HuH-7.5 (cell line): ENCODE data around the gene PCMT1.
"Not testable (repeated sequence)": the region's sequence is repeated elsewhere in the genome, so short reads cannot be mapped to it uniquely, and the experiment has no call there.

Experiments used
- DNase-seq: peaks from one replicate; pipeline ENCODE4 v3.0.0; 2011; ENCODE audit warnings: low spot score

Gene PCMT1

GRCh38 chr6:149750136-149750609 is 632 bp downstream of the PCMT1 start:
- peak; percentile 71 for DNase-seq

- DNase-seq = no peak
Measured at GRCh38 chr6:149751239-149751638, 1.7 kb downstream of the PCMT1 start.

GRCh38 chr6:149751920-149752319 is 2.4 kb downstream of the PCMT1 start:
- DNase-seq = not testable (repeated sequence)

GRCh38 chr6:149752600-149753373 is 3.2 kb downstream of the PCMT1 start:
- no peak for DNase-seq

GRCh38 chr6:149753374-149753637 is 3.8 kb downstream of the PCMT1 start:
- not testable (repeated sequence) for DNase-seq

- DNase-seq = no peak
Measured at GRCh38 chr6:149754548-149754947, 5.0 kb downstream of the PCMT1 start.

GRCh38 chr6:149755300-149756260 is 6.0 kb downstream of the PCMT1 start:
- no peak for DNase-seq

- DNase-seq = no peak
Measured at GRCh38 chr6:149756261-149756636, 6.7 kb downstream of the PCMT1 start.

- DNase-seq = no peak
Measured at GRCh38 chr6:149761438-149761837, 11.9 kb downstream of the PCMT1 start.

- no peak for DNase-seq
Measured at GRCh38 chr6:149763866-149764265, 14.3 kb downstream of the PCMT1 start.

GRCh38 chr6:149766156-149766769 is 16.7 kb downstream of the PCMT1 start:
- no peak for DNase-seq

GRCh38 chr6:149769676-149770075 is 20.1 kb downstream of the PCMT1 start:
- no peak for DNase-seq

- DNase-seq = no peak
Measured at GRCh38 chr6:149771185-149771584, 21.6 kb downstream of the PCMT1 start.

- no peak for DNase-seq
Measured at GRCh38 chr6:149771925-149772324, 22.4 kb downstream of the PCMT1 start.

- DNase-seq = no peak
Measured at GRCh38 chr6:149777624-149778023, 28.1 kb downstream of the PCMT1 start.

- no peak for DNase-seq
Measured at GRCh38 chr6:149779644-149779963, 30.1 kb downstream of the PCMT1 start.

GRCh38 chr6:149781715-149782114 is 32.2 kb downstream of the PCMT1 start:
- no peak for DNase-seq

GRCh38 chr6:149782337-149782736 is 32.8 kb downstream of the PCMT1 start:
- DNase-seq = no peak

GRCh38 chr6:149783551-149783950 is 34.0 kb downstream of the PCMT1 start:
- no peak for DNase-seq

- DNase-seq = no peak
Measured at GRCh38 chr6:149806127-149806526, 56.6 kb downstream of the PCMT1 start.

- DNase-seq = no peak
Measured at GRCh38 chr6:149809798-149810197, 60.3 kb downstream of the PCMT1 start.

- DNase-seq = no peak
Measured at GRCh38 chr6:149813351-149813750, 63.8 kb downstream of the PCMT1 start.

GRCh38 chr6:149815788-149816187 is 66.2 kb downstream of the PCMT1 start:
- DNase-seq = no peak
